HepG2 (cell line): Measurements from ENCODE around the gene CDCA5. TPM values are rescaled to one million over a fixed set of nuclear protein-coding genes. Genes with fewer than 3 reads are reported as not detected.

Source experiments
- ATF3 ChIP-seq: sonication (generic); formaldehyde crosslinking; IDR thresholded peaks from 2 replicates; pipeline ENCODE4 v1.4.0; 2020; ENCODE audit warnings: missing genetic modification reagents
- BRD4 ChIP-seq: sonication (generic); formaldehyde crosslinking; IDR thresholded peaks from 2 replicates; pipeline ENCODE4 v1.4.0; 2020; ENCODE audit warnings: missing genetic modification reagents
- CEBPG ChIP-seq: IDR thresholded peaks from 2 replicates; pipeline ENCODE4 v1.6.1; 2016
- DRAP1 ChIP-seq: IDR thresholded peaks from 2 replicates; pipeline ENCODE4 v1.6.1; 2016; ENCODE audit warnings: missing genetic modification reagents, missing compliant biosample characterization
- E2F2 ChIP-seq: sonication (generic); formaldehyde crosslinking; IDR thresholded peaks from 2 replicates; pipeline ENCODE4 v1.4.0; 2020; ENCODE audit warnings: missing genetic modification reagents, borderline replicate concordance
- ELF3 ChIP-seq: IDR thresholded peaks from 2 replicates; pipeline ENCODE4 v1.6.1; 2016; ENCODE audit warnings: missing genetic modification reagents, missing compliant biosample characterization
- FOXK1 ChIP-seq: sonication (generic); formaldehyde crosslinking; IDR thresholded peaks from 2 replicates; pipeline ENCODE4 v1.4.0; 2020; ENCODE audit warnings: low read depth, missing genetic modification reagents, borderline replicate concordance
- IRX3 ChIP-seq: sonication (generic); formaldehyde crosslinking; IDR thresholded peaks from 2 replicates; pipeline ENCODE4 v1.8.1; 2023; ENCODE audit warnings: mild to moderate bottlenecking, low read depth, missing genetic modification reagents, borderline replicate concordance
- NR2C2 ChIP-seq: sonication (generic); formaldehyde crosslinking; IDR thresholded peaks from 2 replicates; pipeline ENCODE4 v1.4.0; 2020; ENCODE audit warnings: missing genetic modification reagents, mild to moderate bottlenecking, moderate library complexity, borderline replicate concordance
- NR2F6 ChIP-seq, 2 experiments: IDR thresholded peaks; 2 replicates each; pipeline ENCODE4 v1.6.1; 2016; ENCODE audit warnings: antibody characterized with exemption in 1 of 2, mild to moderate bottlenecking in 1 of 2
- PCBP2 ChIP-seq: fragments of 200-400 bp; formaldehyde crosslinking; optimal IDR thresholded peaks from 2 replicates; pipeline ENCODE3; 2018; ENCODE audit warnings: low read length, low read depth; ENCODE audit not compliant: poor library complexity, severe bottlenecking
- PRDM10 ChIP-seq: sonication (generic); formaldehyde crosslinking; IDR thresholded peaks from 2 replicates; pipeline ENCODE4 v1.4.0; 2020; ENCODE audit warnings: low read depth, missing genetic modification reagents
- RXRB ChIP-seq: IDR thresholded peaks from 2 replicates; pipeline ENCODE4 v1.6.1; 2016; ENCODE audit warnings: borderline replicate concordance, missing genetic modification reagents, missing compliant biosample characterization
- STAT5B ChIP-seq: sonication (generic); formaldehyde crosslinking; IDR thresholded peaks from 2 replicates; pipeline ENCODE4 v1.4.0; 2020; ENCODE audit warnings: missing genetic modification reagents
- XBP1 ChIP-seq: sonication (generic); formaldehyde crosslinking; IDR thresholded peaks from 2 replicates; pipeline ENCODE4 v1.5.0; 2020; ENCODE audit warnings: missing genetic modification reagents
- ZFAT ChIP-seq: sonication (generic); formaldehyde crosslinking; conservative IDR thresholded peaks from 2 replicates; pipeline ENCODE4 v1.8.1; 2023; ENCODE audit warnings: missing genetic modification reagents, inconsistent platforms
- ZKSCAN8 ChIP-seq: IDR thresholded peaks from 2 replicates; pipeline ENCODE4 v1.6.1; 2016; ENCODE audit warnings: borderline replicate concordance, missing genetic modification reagents, missing compliant biosample characterization
- ZMAT3 ChIP-seq: sonication (generic); formaldehyde crosslinking; conservative IDR thresholded peaks from 2 replicates; pipeline ENCODE4 v1.7.0; 2021; ENCODE audit warnings: missing genetic modification reagents
- ZNF451 ChIP-seq: sonication (generic); formaldehyde crosslinking; IDR thresholded peaks from 2 replicates; pipeline ENCODE4 v1.5.0; 2020; ENCODE audit warnings: mild to moderate bottlenecking, missing genetic modification reagents
- ZNF761 ChIP-seq: sonication (generic); formaldehyde crosslinking; conservative IDR thresholded peaks from 2 replicates; pipeline ENCODE4 v1.4.0; 2020; ENCODE audit warnings: mild to moderate bottlenecking, missing genetic modification reagents
- ZSCAN12 ChIP-seq: sonication (generic); formaldehyde crosslinking; IDR thresholded peaks from 2 replicates; pipeline ENCODE4 v1.9.0; 2021; ENCODE audit warnings: mild to moderate bottlenecking, missing genetic modification reagents
- ZSCAN31 ChIP-seq: sonication (generic); formaldehyde crosslinking; IDR thresholded peaks from 2 replicates; pipeline ENCODE4 v1.5.0; 2020; ENCODE audit warnings: low read depth, mild to moderate bottlenecking, missing genetic modification reagents
- polyA plus RNA-seq, 8 experiments: library from polyadenylated mRNA; depleted of rRNA in 3 of 8; stranded (reverse) in 7 of 8; unstranded in 1 of 8; fragments of >200 nt; fragmentation: Illumina TruSeq in 4 of 8; extraction: Trizol in 4 of 8; gene quantifications; 2 replicates each; pipeline versions ENCODE4 v1.2.1 to v1.2.3, GENCODE V29; 2011 to 2016; ENCODE audit warnings: low read depth in 4 of 8, missing spikeins in 1 of 8, mixed read lengths in 1 of 8; ENCODE audit not compliant: insufficient read depth in 1 of 8
- total RNA-seq, 5 experiments: library from RNA; depleted of rRNA; stranded (reverse); fragments of >200 nt; fragmentation: Illumina TruSeq; extraction: Trizol; gene quantifications; 2 replicates each; pipeline ENCODE4 v1.2.3, GENCODE V29; 2016; ENCODE audit warnings: low read depth in 1 of 5

Gene CDCA5
- total and polyA plus RNA-seq, 2 of the 13 experiments (the other 11 are each of a cell fraction or from before 2014, with no cell fraction given): 13.5 to 50.6 TPM

GRCh38 chr11:65117206-65118096 is 33.6 kb upstream of the CDCA5 start, which contains the start of gene ZNHIT2 (continued):
- TF ChIP-seq FOXK1 (CRISPR knock-in tag): peak; percentile 86; the same call in 1 of the 2 replicates
- peak; percentile 93 for TF ChIP-seq ATF3 (CRISPR knock-in tag)
- TF ChIP-seq ZSCAN12 (CRISPR knock-in tag): no peak
- TF ChIP-seq ZKSCAN8: no peak
- TF ChIP-seq NR2F6 (IDR thresholded peaks at IDR 0.05): no peak
- peak; percentile 13; the same call in 1 of the 2 replicates for TF ChIP-seq NR2F6 (CRISPR knock-in tag; IDR thresholded peaks at IDR 0.05)
- TF ChIP-seq RXRB: peak; percentile 73
- TF ChIP-seq ZFAT (CRISPR knock-in tag): peak; percentile 28; the same call in 1 of the 2 replicates
- peak; percentile 98 for TF ChIP-seq CEBPG
- TF ChIP-seq NR2C2 (CRISPR knock-in tag): peak; percentile 99
- TF ChIP-seq PRDM10: peak; percentile 78
- TF ChIP-seq DRAP1 (CRISPR knock-in tag): peak; percentile 40; the same call in 1 of the 2 replicates
- TF ChIP-seq ZMAT3 (CRISPR knock-in tag): peak; percentile 66; the same call in 1 of the 2 replicates
- peak; percentile 88; the same call in 1 of the 2 replicates for TF ChIP-seq ZNF761 (CRISPR knock-in tag)
- peak; percentile 61; the same call in 1 of the 2 replicates for TF ChIP-seq ELF3 (CRISPR knock-in tag)
- 0 out of 2 replicates have a peak, but pooled peaks have one; percentile 73 for TF ChIP-seq IRX3 (CRISPR knock-in tag)
- TF ChIP-seq ZNF451: peak; percentile 85
- TF ChIP-seq PCBP2: no peak
- TF ChIP-seq XBP1 (CRISPR knock-in tag): no peak
- TF ChIP-seq E2F2 (CRISPR knock-in tag): no peak
- TF ChIP-seq BRD4: peak; percentile 44; the same call in 1 of the 2 replicates
- TF ChIP-seq STAT5B (CRISPR knock-in tag): no peak
- TF ChIP-seq ZSCAN31 (CRISPR knock-in tag): peak; percentile 87
